ENCODE measurements around the gene RPS15.

- TF ChIP-seq CTCF (IDR thresholded peaks at IDR 0.05) = no peak
- TF ChIP-seq POLR2A (IDR thresholded peaks at IDR 0.05) = no peak
Measured at GRCh38 chr19:1417145-1417544, 21.1 kb upstream of the RPS15 start.

All from body of pancreas (tissue), 4 donors.